Stimulated activated CD8-positive, alpha-beta memory T cell treated with anti-CD3 and anti-CD28 coated beads, Interleukin-12 subunit alpha, Interleukin-12 subunit beta, amount 100 ng/mL, for 24 hours (primary cell): ENCODE measurements around the gene DPYD.
"Not testable (repeated sequence)": the region's sequence is repeated elsewhere in the genome, so short reads cannot be mapped to it uniquely, and the experiment has no call there.

Source experiments
- DNase-seq: peaks from one replicate; pipeline ENCODE4 v3.0.0-alpha.2; 2020; ENCODE audit errors: extremely low read depth

DPYD gene

DNA sequence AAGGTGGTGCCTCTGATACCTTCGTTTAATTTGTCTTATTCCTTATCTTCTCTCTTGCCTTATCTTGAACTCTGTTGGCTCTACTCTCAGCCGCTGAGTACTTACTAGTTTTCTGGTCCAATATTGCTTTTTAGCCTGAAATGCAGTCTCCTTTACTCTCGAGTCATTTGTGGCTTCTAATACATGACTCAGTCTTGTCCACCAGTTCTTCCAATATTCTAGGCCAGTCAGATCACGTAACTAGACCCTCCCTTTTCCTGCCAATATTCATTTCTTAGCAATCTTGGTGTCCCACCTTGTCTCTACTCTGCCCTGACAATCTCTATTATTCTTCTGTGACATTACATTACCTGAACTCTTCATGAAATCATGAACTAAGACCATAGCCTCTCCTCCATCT lies 555.8 kb downstream of the DPYD start:
- no peak for DNase-seq

DNA sequence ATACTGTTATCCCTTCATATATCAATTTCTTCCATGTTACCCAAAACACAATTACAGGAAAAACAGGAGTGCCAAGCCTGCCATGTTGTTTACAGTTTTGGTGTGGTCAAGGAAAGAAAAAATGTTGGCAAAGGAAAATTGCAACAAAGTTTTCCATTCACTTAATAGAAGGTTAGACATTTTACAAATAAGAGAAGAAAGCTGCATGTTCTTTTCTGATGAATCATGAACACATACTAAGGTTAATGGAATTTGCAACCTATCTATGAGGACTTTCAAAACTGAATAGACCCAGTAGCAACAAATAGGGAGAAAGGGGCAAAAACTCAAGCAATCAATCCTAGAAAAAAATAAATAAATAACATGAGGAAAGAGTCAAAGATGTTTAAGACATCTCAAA lies 556.7 kb downstream of the DPYD start:
- DNase-seq: no peak

DNA sequence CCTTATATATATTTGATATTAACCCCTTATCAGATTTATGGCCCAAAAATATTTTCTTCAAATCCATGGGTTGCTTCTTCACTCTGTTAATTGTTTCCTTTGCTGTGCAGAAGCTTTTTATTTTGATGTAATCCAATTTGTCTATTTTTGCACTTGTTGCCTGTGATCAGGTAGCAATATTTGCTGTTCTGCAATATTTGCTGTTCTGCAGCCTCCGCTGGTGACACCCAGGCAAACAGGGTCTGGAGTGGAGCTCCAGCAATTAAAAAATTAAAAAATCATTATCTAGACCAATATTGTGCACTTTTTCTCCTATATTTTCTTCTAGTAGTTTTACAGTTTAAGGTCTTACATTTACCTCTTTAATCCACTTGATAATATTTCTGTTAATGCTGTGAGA lies 564.5 kb downstream of the DPYD start:
- DNase-seq: no peak

DNA sequence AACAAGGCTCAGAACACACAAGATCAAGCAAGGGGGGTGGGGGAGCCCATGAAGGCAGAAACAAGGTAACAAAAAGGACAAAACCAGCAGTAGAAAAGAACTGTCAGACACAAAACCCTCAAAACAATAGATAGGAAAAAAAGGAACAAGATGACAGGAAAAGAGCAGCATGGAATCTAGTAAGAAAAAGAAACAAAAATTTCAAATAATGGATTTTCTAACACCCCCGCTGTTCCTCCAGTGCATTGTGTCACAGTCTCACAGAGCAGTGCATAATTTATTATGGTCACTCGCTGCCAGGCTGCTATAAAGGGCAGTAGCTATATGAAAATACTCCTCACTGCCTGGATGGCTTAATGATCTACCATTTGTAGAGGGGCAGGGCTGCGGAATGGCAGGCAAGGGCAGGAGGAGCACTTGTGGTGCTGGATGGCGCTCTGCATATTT lies 567.9 kb downstream of the DPYD start:
- DNase-seq: no peak

DNA sequence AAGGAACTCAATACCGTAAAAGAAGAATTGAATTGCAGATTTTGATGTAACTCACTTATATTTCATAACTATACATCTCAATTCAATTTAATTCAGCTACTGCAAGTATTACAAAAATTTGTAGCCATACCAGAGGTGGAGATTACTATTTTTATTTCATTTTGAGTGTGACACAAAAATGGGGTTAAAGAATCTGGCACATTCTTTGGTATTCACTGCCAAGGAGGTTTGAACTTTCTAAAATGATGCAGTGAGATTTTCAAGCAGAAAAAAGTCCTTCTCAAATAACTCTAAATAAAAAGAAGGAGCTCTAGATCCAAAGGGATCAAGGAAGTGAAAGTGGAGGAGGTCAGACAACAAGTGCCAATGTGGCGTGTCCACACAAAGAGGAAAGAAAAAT lies 569.0 kb downstream of the DPYD start:
- DNase-seq: no peak

DNA sequence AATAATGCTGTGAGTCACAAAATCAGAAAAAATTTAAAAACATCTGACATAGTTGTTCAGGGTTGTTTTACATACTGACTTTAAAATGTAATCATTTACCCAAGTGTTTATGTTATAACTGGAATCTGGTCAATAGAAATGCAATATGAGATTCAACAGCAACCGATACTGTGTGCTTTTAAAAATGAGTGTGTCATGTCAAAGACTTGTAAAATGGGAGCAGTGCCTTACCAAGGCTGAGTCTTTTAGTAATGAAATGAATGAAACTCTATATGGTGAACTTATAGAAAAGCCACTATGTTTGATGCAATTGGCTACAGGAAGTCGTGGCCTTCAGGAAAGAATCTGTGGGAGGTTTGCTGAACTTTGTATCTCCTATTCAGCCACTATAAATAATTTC lies 570.2 kb downstream of the DPYD start:
- no peak for DNase-seq

DNA sequence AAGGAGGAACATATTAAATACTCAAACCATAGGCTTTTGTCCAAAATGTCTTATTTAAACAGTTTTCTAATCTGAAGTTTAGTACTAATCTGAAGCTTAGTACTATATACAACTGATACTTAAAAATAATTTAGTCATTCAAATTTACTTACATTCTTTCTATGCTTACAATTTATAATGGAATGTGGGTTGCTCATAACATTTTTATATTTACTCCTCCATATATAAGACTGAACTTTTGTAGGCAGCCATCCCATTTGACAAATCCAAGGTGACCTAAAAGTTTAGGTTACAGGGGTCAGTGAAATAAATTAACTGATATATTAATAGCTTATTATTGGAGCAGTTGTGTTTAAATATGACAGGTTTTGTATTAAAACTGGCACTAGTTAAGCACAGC lies 570.6 kb downstream of the DPYD start:
- DNase-seq: no peak

DNA sequence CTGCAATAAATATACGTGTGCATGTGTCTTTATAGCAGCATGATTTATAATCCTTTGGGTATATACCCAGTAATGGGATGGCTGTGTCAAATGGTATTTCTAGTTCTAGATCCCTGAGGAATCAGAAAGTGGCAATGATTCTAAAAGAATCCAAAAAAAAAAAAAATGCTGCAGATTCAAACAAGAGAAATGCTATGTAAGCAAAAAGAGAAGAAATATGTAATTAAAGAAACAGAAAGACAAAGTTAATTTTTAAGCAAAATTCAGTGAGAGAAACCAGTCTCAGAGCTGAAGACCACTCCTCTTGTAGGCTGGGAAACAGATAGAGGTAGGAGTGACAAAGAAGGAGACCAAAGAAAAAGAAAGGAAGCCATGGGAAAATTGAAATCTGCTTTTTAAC lies 571.0 kb downstream of the DPYD start:
- DNase-seq: not testable (repeated sequence)

DNA sequence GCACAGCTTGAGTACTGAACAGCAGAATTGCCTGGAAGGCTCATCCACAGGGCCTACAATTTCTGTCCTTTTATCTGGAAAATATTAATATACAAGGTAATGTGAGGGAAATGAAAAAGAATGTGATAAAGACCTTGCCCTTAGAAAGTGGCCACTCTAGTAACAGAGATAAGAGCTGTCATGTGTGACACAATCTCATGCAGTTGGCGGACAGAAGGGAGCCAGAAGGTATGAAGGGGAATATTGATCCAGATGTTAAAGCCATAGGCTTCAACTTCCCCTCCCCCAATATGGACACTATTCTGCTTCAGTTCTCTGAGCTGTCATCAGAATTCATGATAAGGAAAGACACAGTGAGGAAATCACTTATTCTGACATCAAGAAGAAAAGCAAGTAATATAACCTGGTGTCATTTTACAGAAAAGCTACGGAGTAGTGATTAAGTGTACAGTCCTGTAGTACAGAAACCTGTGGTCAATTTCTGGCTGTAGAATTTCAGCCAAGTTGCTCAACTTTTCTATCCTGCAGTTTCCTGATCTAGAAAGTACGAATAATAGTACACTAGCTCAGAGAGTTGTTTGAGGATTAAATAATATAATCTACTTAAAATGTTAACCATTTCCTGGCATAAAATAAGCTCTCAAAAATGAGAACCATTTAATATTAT lies 572.1 kb downstream of the DPYD start:
- DNase-seq: no peak

DNA sequence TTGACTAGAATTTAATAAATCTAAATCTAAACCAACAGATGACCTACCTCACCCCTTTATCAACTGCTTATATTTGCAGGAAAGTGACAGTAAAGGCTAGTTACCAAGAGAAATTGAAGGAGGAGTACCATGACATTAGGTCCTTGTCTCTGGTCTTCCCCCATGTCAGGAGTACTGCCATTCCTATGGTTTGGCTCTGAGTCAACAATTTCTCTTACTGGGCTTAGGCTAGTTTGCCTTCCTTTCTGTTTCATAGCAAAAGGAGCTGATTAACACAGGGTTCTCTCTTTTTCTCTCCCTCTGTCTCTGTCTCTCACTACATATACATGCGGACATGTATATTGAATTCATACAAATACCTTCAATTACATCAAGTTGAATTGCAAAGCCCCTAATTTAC lies 579.9 kb downstream of the DPYD start:
- no peak for DNase-seq

DNA sequence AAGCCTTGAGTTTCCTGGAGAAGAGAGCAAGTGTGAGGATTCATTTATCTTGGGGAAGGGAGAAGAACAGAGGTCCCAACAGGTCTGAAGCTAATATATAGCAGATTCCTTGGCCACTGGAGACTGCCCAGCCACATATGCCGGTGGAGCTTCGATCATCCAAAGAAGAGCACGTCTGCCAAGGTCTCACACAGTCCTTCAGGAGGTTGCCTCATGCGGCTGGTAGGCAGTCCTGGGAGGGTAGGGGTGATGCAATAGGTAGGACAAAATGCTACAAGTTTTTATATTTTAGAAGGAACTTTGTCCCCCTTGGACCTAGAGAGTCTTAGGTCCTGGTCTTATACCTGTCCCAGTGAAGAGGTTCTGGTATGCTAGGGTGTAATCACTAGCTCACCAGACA lies 582.5 kb downstream of the DPYD start:
- DNase-seq: no peak

DNA sequence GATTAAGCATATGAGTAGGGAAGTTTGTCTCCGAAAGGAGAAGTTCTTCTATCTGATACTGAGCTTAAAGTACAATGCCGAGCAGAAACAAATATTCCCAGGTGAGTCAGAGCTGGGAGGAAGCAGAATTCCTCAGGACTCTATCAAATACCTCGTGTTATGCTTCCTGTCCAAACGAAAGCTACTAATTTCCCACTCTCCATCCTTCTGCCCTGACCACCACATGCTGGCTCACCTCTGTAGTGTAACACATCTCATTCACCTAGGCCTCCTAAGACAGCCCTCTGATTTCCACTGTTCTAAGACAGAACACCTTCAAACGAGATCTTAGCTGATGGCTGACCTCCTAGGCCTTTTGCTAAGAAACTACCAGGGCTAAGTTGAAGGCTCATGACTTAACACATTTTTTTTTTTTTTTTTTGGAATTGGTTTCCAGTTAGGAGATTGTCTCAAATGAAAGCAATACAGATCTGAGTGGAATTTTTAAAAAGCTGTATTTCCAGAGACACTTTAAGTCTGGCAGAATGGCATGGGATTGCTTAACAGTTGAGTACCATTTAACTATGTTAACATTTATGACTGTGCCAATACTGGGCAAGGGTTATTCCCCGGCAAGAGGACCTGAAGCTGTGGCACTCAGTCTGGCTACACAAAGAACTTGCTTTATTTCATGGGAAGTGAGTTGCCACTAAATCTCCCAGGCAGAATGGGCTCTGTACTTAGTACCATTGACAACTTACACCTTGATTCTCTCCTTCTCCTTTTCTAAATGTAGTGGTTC lies 583.4 kb downstream of the DPYD start:
- DNase-seq: no peak

DNA sequence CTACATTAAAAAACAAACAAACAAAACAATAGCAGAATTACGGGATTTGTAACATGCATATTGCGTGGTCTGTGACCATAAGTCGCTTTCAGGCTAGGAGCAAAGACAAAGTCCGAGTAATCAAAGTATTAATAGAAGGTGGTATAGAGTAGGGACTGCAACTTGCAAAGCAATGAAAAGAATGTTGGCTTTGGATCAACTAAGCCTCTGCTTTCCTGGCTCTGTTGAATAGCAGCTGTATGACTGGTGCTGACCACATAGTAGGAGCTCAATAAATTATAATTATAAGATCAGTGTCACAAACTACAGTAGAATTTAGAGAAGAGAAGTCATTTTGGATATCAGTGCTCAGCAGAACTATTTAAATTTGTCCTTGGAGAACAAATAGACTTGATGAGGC lies 586.4 kb downstream of the DPYD start:
- no peak for DNase-seq

DNA sequence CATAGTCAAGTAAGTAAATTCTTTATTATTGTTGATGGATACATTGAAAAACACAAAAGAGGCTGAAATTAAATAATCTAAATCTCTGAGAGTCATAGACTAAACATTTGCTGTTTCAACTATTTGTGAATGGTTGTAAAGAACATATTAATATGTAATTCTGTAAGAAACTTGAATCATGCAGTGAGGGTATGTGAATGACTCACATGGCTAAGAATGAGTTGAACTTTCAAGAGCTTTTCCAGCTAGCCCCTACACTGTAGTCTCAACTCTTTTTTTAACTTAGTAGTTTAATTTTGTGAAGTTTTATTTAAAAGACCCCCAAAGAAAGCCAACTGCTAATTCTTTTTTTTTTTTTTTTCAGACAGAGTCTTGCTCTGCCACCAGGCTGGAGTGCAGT lies 588.1 kb downstream of the DPYD start:
- no peak for DNase-seq

DNA sequence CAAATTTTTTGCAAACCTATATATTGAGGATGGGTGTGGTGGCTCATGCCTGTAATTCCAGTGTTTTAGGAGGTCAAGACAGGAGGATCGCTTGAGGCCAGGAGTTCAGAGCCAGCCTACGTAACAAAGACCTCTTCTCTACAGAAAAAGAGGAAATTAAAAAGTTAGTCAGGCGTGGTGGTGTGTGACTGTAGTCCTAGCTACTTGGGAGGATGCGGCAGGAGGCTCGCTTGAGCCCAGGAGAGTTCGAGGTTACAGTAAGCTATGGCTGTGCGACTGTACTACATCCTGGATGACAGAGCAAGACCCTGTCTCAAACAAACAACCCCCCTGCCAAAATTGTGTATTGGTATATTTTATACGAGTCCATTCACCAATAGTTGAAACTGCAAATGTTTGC lies 589.7 kb downstream of the DPYD start:
- DNase-seq: no peak

DNA sequence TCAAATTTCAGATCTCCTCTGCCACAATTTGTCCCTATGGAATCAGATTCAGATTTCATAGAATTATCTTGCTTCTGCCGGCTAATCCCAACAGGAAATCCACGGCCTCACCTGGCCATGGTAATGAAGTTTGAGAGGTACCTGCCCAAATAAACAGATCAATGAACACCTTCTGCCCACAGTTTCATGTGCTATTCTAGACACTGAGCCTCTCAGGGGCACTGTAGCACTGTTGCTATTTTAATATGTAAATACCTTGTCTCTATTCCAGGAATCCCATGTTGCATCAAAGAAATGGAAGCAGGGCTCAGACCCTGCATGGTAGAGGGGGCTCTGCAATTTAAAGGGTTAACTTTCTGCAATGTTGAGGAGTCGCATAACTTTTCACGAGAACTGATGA lies 606.1 kb downstream of the DPYD start:
- no peak for DNase-seq

DNA sequence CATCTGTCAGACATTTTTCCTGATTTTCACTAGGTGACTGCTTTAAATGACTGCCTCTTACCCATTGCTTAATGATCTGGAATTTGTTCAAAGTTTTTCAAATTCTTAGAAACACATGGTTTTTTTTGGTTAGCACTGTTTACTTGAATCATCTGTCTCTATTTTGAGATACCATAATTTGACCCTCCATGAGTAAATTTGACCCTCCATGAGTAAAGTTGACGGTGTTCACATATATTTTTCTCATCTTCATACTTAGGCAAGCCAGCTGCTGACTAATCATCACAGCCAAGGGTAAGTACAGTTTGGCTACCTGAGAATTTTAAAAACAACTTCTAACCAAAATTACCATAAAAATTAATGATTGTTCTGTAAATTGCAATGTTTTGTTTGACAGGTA lies 612.7 kb downstream of the DPYD start:
- DNase-seq: no peak

DNA sequence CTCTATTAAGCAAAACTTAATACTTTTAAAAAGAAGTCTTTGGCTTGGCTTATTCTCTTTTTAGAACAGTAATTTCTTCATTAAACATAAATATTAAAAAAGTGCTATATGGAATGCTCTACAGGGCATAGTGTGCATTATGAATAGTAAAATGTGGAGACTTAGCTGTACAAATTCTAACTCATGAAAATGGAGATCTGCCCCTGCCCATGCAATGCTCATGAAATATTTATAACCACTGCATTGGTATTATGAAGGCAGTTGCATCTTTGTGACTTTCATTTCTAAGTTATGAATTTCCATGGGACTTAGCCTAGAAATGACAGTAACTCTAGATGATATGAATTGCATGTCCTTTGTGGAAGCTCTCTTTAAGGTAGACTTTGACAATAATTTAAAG lies 613.3 kb downstream of the DPYD start:
- DNase-seq: no peak

DNA sequence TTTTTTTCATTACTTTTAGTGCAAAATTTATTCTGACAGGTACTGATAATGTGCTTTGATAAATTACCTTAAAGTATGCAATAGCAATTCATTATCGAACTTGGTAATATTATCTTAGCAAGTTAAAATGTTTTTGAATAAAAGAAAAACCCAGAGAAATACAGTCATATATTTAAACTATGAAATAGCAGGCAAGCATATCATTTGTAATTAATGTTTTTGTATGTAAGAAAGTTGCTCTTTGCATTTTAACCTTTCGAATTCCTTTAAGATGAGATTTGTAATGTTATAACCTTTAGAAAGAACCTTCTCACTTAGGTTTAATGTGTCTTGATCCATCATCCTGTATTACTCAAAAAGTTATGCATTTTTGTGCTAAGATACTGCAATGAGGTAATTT lies 613.7 kb downstream of the DPYD start:
- DNase-seq: no peak

DNA sequence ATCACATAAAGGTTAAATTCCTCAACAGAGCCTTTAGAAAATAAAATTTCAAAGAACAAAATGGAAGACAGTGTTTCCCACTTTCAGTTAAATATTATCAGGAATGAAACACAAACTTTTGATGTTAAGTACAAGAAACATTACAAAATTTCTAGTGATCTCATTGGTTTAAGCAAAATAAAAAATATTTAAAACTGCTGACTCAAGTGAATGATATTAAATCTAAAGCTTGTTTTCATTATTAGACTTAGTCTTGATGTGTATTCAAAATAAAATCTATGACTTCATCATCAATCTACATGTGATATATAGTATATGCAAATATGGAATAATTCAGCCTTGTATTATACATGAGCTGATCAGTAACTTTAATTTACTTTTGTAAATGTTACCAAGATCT lies 614.3 kb downstream of the DPYD start:
- DNase-seq: no peak

DNA sequence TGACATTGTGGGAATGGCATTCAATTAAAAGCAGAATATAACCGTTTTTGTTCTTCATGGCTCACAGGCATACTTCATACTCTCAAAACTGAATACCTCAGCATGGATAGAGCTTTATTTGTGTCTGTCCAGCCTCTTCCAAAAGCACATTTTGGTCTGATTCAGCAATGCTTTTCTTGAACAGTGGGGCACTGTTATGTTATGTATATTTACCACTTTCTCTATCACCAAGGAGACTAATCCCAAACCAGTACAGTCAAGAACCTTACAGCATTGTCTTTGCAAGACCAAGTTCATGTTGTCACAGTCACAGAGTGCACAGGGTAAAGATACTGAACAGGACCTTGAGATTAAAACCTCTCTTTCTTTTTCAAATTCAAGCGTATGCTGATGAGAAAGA lies 616.5 kb downstream of the DPYD start:
- no peak for DNase-seq

DNA sequence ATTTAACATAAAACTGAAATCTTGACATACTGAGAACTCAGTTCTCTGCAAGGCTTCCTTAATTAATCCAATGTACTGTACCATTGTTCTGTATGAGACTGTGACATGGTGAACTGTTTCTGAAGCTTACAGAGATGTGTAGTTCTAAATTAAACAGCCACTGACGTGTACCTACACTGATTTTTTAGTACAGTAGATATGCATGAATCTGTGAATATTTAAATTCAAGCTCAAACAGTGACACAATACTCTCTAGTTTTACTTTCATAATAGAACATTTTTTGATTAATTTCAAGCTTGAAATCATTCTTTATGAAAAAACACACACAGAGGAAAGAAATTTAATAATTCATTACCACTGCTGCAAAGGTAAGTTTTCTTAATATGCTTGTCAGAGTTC lies 621.9 kb downstream of the DPYD start:
- no peak for DNase-seq

DNA sequence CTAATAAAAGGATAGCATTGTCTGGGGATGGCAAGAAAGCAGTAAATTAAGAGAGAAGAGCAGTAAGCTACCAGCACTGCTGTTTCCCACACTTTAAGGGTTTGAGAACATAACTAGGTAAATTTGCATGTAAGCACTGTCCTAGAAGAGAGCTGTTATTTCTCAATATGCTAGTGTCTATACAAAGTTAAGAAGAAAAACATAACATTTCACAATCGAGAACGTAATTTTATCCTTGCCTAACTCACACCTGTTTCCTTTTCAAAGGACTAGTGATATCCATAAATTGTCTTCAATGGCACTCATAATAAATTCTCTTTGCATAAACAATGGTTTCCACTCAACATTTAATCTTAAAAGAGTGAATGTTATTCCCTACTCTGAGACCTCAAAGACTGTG lies 623.2 kb downstream of the DPYD start:
- DNase-seq: no peak

DNA sequence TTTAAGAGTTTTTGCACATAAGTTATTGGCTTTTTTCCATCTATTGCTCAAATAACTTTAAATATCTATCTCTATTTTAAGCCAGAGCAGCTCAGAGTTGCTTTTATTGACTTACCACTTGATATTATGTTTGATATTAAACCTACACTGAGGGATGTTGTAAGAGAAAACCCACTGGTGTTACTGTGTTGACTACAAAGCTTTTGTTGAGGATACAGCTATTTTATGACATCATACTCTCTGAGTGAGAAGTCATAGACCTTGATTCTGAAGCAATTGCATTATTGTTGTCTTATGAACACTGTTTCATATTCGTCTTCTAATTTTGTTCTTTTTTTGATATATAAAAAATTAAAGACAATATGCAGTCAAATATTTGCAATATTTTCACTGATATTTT lies 638.9 kb downstream of the DPYD start:
- DNase-seq: no peak
